Liver (tissue), 9 donors: ENCODE measurements around the gene OSCAR. TPM values are rescaled to one million over a fixed set of nuclear protein-coding genes. Genes with fewer than 3 reads are reported as not detected.

Experiments
- DNase-seq: peaks from one replicate; pipeline ENCODE4 v3.0.0-alpha.2; 2017; ENCODE audit warnings: low spot score
- H3K27ac ChIP-seq, 2 donors: one replicate each; pipeline ENCODE4 v1.7.0; 2013; ENCODE audit warnings: inconsistent platforms in 2 of 2, low read length in 2 of 2, control low read depth in 1 of 2, low read depth in 1 of 2, mild to moderate bottlenecking in 1 of 2
- H3K27me3 ChIP-seq, 4 donors: one replicate each; pipeline versions ENCODE4 v1.6.1 to v1.7.0; 2013; ENCODE audit warnings: low read length in 3 of 4, inconsistent platforms in 1 of 4, mild to moderate bottlenecking in 1 of 4, moderate library complexity in 1 of 4; ENCODE audit not compliant: control insufficient read depth in 4 of 4, insufficient read depth in 4 of 4
- H3K36me3 ChIP-seq, 4 donors: one replicate each; pipeline versions ENCODE4 v1.6.1 to v1.7.0; 2013; ENCODE audit warnings: low read length in 3 of 4, mild to moderate bottlenecking in 3 of 4, low read depth in 1 of 4, moderate library complexity in 1 of 4; ENCODE audit not compliant: control insufficient read depth in 4 of 4, insufficient read depth in 3 of 4
- H3K4me1 ChIP-seq, 4 donors: one replicate each; pipeline versions ENCODE4 v1.6.1 to v1.7.0; 2013; ENCODE audit warnings: low read length in 3 of 4, mild to moderate bottlenecking in 3 of 4, moderate library complexity in 1 of 4; ENCODE audit not compliant: control insufficient read depth in 4 of 4, insufficient read depth in 4 of 4
- H3K4me3 ChIP-seq, 3 donors: one replicate each; pipeline versions ENCODE4 v1.6.1 to v1.7.0; 2013; ENCODE audit warnings: low read length in 3 of 3, control low read depth in 1 of 3, low read depth in 1 of 3, mild to moderate bottlenecking in 1 of 3
- H3K9ac ChIP-seq, 2 donors: one replicate each; pipeline ENCODE4 v1.7.0; 2013; ENCODE audit warnings: low read length in 2 of 2, mild to moderate bottlenecking in 2 of 2, moderate library complexity in 2 of 2, control low read depth in 1 of 2, low read depth in 1 of 2
- H3K9me3 ChIP-seq, 4 donors: one replicate each; pipeline versions ENCODE4 v1.6.1 to v1.7.0; 2013; ENCODE audit warnings: low read length in 3 of 4; ENCODE audit not compliant: control insufficient read depth in 4 of 4
- ATF3 ChIP-seq: IDR thresholded peaks from 2 replicates; pipeline ENCODE4 v1.6.1; 2016; ENCODE audit warnings: antibody characterized with exemption
- CTCF ChIP-seq: fragments of 150-350 bp; IDR thresholded peaks from 2 replicates; pipeline ENCODE4 v1.5.1; 2017; ENCODE audit warnings: improper control_type of control experiment, low read depth, low read length; ENCODE audit not compliant: missing input control
- EGR1 ChIP-seq, 2 donors: IDR thresholded peaks; 2 replicates each; pipeline ENCODE4 v1.6.1; 2016 to 2018; ENCODE audit warnings: antibody characterized with exemption in 2 of 2, low read depth in 2 of 2
- FOXA1 ChIP-seq: IDR thresholded peaks from 2 replicates; pipeline ENCODE4 v1.6.1; 2016; ENCODE audit warnings: antibody characterized with exemption
- FOXA2 ChIP-seq: IDR thresholded peaks from 2 replicates; pipeline ENCODE4 v1.6.1; 2016; ENCODE audit warnings: antibody characterized with exemption
- GABPA ChIP-seq, 2 donors: IDR thresholded peaks in 1 of 2; conservative IDR thresholded peaks in 1 of 2; 2 replicates each; pipeline ENCODE4 v1.6.1; 2016; ENCODE audit warnings: antibody characterized with exemption in 2 of 2, mild to moderate bottlenecking in 1 of 2, moderate library complexity in 1 of 2
- HNF4A ChIP-seq, 2 donors: conservative IDR thresholded peaks; 2 replicates each; pipeline ENCODE4 v1.6.1; 2016; ENCODE audit warnings: antibody characterized with exemption in 2 of 2, mild to moderate bottlenecking in 2 of 2
- HNF4G ChIP-seq: IDR thresholded peaks from 2 replicates; pipeline ENCODE4 v1.6.1; 2016; ENCODE audit warnings: antibody characterized with exemption
- JUND ChIP-seq, 2 donors: IDR thresholded peaks; 2 replicates each; pipeline ENCODE4 v1.6.1; 2016; ENCODE audit warnings: antibody characterized with exemption in 2 of 2
- MAX ChIP-seq: IDR thresholded peaks from 2 replicates; pipeline ENCODE4 v1.6.1; 2016; ENCODE audit warnings: antibody characterized with exemption
- NR2F2 ChIP-seq: IDR thresholded peaks from 2 replicates; pipeline ENCODE4 v1.6.1; 2016; ENCODE audit warnings: antibody characterized with exemption
- RAD21 ChIP-seq, 2 donors: IDR thresholded peaks; 2 replicates each; pipeline ENCODE4 v1.6.1; 2016; ENCODE audit warnings: antibody characterized with exemption in 2 of 2, mild to moderate bottlenecking in 2 of 2
- REST ChIP-seq: IDR thresholded peaks from 2 replicates; pipeline ENCODE4 v1.6.1; 2016; ENCODE audit warnings: antibody characterized with exemption, mild to moderate bottlenecking
- RXRA ChIP-seq, 2 donors: IDR thresholded peaks; 2 replicates each; pipeline ENCODE4 v1.6.1; 2017 to 2018; ENCODE audit warnings: antibody characterized with exemption in 2 of 2, mild to moderate bottlenecking in 1 of 2
- SP1 ChIP-seq: IDR thresholded peaks from 2 replicates; pipeline ENCODE4 v1.6.1; 2018; ENCODE audit warnings: antibody characterized with exemption, mild to moderate bottlenecking
- TAF1 ChIP-seq: conservative IDR thresholded peaks from 2 replicates; pipeline ENCODE4 v1.6.1; 2016; ENCODE audit warnings: antibody characterized with exemption, mild to moderate bottlenecking
- YY1 ChIP-seq: IDR thresholded peaks from 2 replicates; pipeline ENCODE4 v1.6.1; 2016; ENCODE audit warnings: antibody characterized with exemption, mild to moderate bottlenecking
- ZBTB33 ChIP-seq: IDR thresholded peaks from 2 replicates; pipeline ENCODE4 v1.6.1; 2016; ENCODE audit warnings: antibody characterized with exemption
- WGBS: extraction: QIAGEN DNeasy Blood & Tissue Kit; methylation state at CpG from one replicate; pipeline ENCODE4 v1.1.7; 2013; 5-methylcytosine and 5-hydroxymethylcytosine counted together
- polyA plus RNA-seq, 2 donors: library from polyadenylated mRNA; stranded (reverse) in 1 of 2; unstranded in 1 of 2; fragments of 200-250 nt in 1 of 2; fragments of >200 nt in 1 of 2; fragmentation: Nextera tagmentation in 1 of 2; extraction: Ambion mirVana in 1 of 2; gene quantifications; one replicate each; pipeline versions ENCODE4 v1.2.1 to v1.2.3, GENCODE V29; 2013 to 2015
- total RNA-seq, 2 donors: library from RNA; depleted of rRNA; stranded (reverse); fragments of >200 nt; gene quantifications; one replicate each; pipeline ENCODE4 v1.2.3, GENCODE V29; 2014
- donor health status: healthy.
- donor health status: healthy.
- donor health status: healthy.
- donor health status: healthy.
- donor health status: healthy.

Gene OSCAR
- total and polyA plus RNA-seq, 4 donors: 0.60 to 2.0 (median 0.83) TPM

GRCh38 chr19:54124393-54124792 is 23.8 kb upstream of the OSCAR start:
- Histone ChIP-seq H3K27me3 (no peaks in the 10 kb centered on the region), H3K27ac (no peak overlapping the region), H3K4me1 (no peaks in the 10 kb centered on the region), H3K4me3 (no peak overlapping the region), H3K36me3 (peaks cover 17 to 90% (median 34%) of the 10 kb centered on the region in 4 donors), H3K9ac (no peak overlapping the region), H3K9me3 (no peaks in the 10 kb centered on the region)
- no peak for DNase-seq
- TF ChIP-seq REST: no peak
- no peak for TF ChIP-seq ZBTB33
- TF ChIP-seq CTCF: no peak
- no peak for TF ChIP-seq RAD21 (IDR thresholded peaks at IDR 0.05)
- no peak for TF ChIP-seq MAX
- no peak for TF ChIP-seq ATF3
- no peak for TF ChIP-seq JUND (IDR thresholded peaks at IDR 0.05)
- no peak for TF ChIP-seq GABPA (IDR thresholded peaks at IDR 0.05 in 1 of 2, conservative IDR thresholded peaks at IDR 0.05 in 1 of 2)
- no peak for TF ChIP-seq HNF4G
- no peak for TF ChIP-seq HNF4A (conservative IDR thresholded peaks at IDR 0.05)
- TF ChIP-seq TAF1: no peak
- TF ChIP-seq EGR1 (IDR thresholded peaks at IDR 0.05; ENCODE audit: low read depth in 2 of 2): no peak
- TF ChIP-seq SP1: no peak
- no peak for TF ChIP-seq RXRA (IDR thresholded peaks at IDR 0.05)
- no peak for TF ChIP-seq FOXA1
- no peak for TF ChIP-seq FOXA2
- TF ChIP-seq NR2F2: no peak
- WGBS: 97% methylated on average over 19 of the region's 19 CpGs

GRCh38 chr19:54123682-54124081 is 23.1 kb upstream of the OSCAR start:
- TF ChIP-seq RXRA (IDR thresholded peaks at IDR 0.05) (no peak), RAD21 (IDR thresholded peaks at IDR 0.05) (no peak), FOXA2 (no peak), CTCF (no peak), YY1 (no peak), NR2F2 (no peak), MAX (no peak), FOXA1 (no peak), SP1 (no peak), HNF4A (conservative IDR thresholded peaks at IDR 0.05) (no peak), ATF3 (no peak), ZBTB33 (no peak)

More at GRCh38 chr19:54123682-54124081, 23.1 kb upstream of the OSCAR start:
- H3K4me3 ChIP-seq: no peak overlapping the region
- WGBS: 96% methylated on average over 17 of the region's 17 CpGs
- H3K27ac ChIP-seq: no peak overlapping the region
- H3K4me1 ChIP-seq: no peaks in the 10 kb centered on the region
- H3K9ac ChIP-seq: no peak overlapping the region
- DNase-seq: no peak
- peaks cover 17 to 84% (median 32%) of the 10 kb centered on the region in 4 donors for H3K36me3 ChIP-seq
- H3K9me3 ChIP-seq: no peaks in the 10 kb centered on the region
- no peaks in the 10 kb centered on the region for H3K27me3 ChIP-seq
